GM12892 (cell line): ENCODE measurements around the gene TRIOBP.

Source experiments
- POLR2A ChIP-seq: IDR thresholded peaks from 2 replicates; pipeline ENCODE4 v1.6.1; 2011; ENCODE audit warnings: low read depth, low read length, control low read depth
- TAF1 ChIP-seq: IDR thresholded peaks from 2 replicates; pipeline ENCODE4 v1.6.1; 2011; ENCODE audit warnings: low read depth, mild to moderate bottlenecking, control low read depth, low read length, borderline replicate concordance

- TF ChIP-seq POLR2A, result no peak
- no peak for TF ChIP-seq TAF1
These were observed 60.8 kb downstream of the TRIOBP start for GRCh38 chr22:37757663-37758062.
